ENCODE measurements around the gene ATG16L1. TPM values are rescaled to one million over a fixed set of nuclear protein-coding genes. Genes with fewer than 3 reads are reported as not detected.

The ATG16L1 gene
- total and polyA plus RNA-seq, 8 donors, result 7.6 to 71.9 (median 10.9) TPM

DNA sequence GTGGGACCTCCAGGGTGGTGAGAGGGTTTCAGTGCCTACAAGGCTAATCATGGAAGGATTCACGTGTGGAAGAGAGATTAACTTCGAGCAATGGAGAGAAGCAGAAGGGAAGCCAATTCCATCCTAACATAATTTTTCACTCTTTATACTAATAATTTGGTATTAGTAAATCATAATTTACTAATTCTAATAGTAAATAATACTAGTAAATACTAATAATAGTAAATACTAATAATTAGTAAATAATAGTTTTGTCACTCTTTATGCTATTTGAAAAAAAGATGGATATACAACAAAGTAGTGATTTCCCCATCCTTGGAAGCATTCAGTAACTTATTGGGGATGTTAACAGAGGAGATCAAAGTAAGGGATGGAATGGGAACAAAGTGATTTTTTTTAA is 49.8 kb downstream of the ATG16L1 start:
- no peak for DNase-seq
- Histone ChIP-seq H3K4me1 (no peaks in the 10 kb centered on the region), H3K27ac (no peak overlapping the region), H3K27me3 (no peaks in the 10 kb centered on the region), H3K4me3 (no peak overlapping the region), H3K36me3 (peaks cover 0 to 4% (median 1%) of the 10 kb centered on the region in 4 donors), H3K9me3 (no peaks in the 10 kb centered on the region)
- intact Hi-C loops (cut with DNase I; ENCODE audit: low total_unique reads), result no loop called here
- no peak for TF ChIP-seq POLR2A (IDR thresholded peaks at IDR 0.05)
- no peak for TF ChIP-seq EP300 (IDR thresholded peaks at IDR 0.05)
- TF ChIP-seq, protein P1, sequence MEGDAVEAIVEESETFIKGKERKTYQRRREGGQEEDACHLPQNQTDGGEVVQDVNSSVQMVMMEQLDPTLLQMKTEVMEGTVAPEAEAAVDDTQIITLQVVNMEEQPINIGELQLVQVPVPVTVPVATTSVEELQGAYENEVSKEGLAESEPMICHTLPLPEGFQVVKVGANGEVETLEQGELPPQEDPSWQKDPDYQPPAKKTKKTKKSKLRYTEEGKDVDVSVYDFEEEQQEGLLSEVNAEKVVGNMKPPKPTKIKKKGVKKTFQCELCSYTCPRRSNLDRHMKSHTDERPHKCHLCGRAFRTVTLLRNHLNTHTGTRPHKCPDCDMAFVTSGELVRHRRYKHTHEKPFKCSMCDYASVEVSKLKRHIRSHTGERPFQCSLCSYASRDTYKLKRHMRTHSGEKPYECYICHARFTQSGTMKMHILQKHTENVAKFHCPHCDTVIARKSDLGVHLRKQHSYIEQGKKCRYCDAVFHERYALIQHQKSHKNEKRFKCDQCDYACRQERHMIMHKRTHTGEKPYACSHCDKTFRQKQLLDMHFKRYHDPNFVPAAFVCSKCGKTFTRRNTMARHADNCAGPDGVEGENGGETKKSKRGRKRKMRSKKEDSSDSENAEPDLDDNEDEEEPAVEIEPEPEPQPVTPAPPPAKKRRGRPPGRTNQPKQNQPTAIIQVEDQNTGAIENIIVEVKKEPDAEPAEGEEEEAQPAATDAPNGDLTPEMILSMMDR (IDR thresholded peaks at IDR 0.05), result no peak
- TF ChIP-seq POLR2AphosphoS5 (IDR thresholded peaks at IDR 0.05), result no peak
- WGBS, 5 donors, result 83 to 91% (median 86%) methylated on average over 2 of the region's 2 CpGs

DNA sequence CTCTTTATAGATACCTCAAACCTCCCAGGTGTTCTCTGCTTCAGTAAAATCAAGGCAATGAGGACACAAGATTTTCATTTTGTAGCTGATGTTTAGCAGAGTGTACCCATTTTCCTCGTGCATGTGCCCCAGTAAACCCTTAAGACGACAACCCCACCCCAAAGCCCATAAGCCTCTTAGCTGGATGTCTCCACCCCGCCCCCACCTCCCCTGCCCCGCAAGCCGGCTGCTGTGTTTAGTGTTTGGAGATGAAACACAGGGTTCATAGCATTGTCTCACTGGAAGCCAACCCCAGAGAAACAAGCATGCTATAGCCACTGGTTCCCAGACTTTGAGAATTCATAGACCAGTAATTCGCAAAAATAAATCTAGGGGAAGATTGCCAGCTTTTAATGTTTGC is 50.3 kb downstream of the ATG16L1 start:
- no peaks in the 10 kb centered on the region for H3K36me3 ChIP-seq
- no peaks in the 10 kb centered on the region for H3K27me3 ChIP-seq
- no peaks in the 10 kb centered on the region for H3K9me3 ChIP-seq
- H3K4me3 ChIP-seq, result no peak overlapping the region
- intact Hi-C loops (cut with DNase I; ENCODE audit: low total_unique reads), result no loop called here
- no peak for DNase-seq
- TF ChIP-seq, protein P1 (IDR thresholded peaks at IDR 0.05), result no peak
- TF ChIP-seq POLR2A (IDR thresholded peaks at IDR 0.05), result no peak
- no peak for TF ChIP-seq EP300 (IDR thresholded peaks at IDR 0.05)
- no peak for TF ChIP-seq POLR2AphosphoS5 (IDR thresholded peaks at IDR 0.05)
- 46 to 56% (median 52%) methylated on average over 6 of the region's 6 CpGs for WGBS, 5 donors
- no peaks in the 10 kb centered on the region for H3K4me1 ChIP-seq
- no peak overlapping the region for H3K27ac ChIP-seq

DNA sequence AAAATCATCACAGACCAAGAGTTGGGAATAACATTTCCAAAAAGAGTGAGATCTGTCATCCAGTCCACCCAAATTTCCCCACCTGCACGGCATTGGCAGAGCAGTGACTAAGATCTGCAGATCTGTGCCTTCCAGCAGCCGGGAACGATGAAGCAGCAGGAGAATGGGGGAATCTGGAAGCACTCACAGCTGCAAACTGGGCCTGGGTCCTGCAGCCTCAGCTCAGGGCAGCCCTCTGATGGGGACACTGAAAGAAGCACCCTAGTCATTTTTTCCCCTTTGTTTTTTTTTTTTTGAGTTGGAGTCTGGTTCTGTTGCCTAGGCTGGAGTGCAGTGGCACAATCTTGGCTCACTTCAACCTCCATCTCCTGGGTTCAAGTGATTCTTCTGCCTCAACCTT is 51.8 kb downstream of the ATG16L1 start:
- Histone ChIP-seq H3K9me3 (no peaks in the 10 kb centered on the region), H3K36me3 (no peaks in the 10 kb centered on the region), H3K4me3 (no peak overlapping the region), H3K27me3 (no peaks in the 10 kb centered on the region), H3K4me1 (no peaks in the 10 kb centered on the region), H3K27ac (no peak overlapping the region)
- 84 to 96% (median 94%) methylated on average over 3 of the region's 3 CpGs for WGBS, 5 donors
- intact Hi-C loops (cut with DNase I; ENCODE audit: low total_unique reads), result no loop called here
- TF ChIP-seq, protein P1 (IDR thresholded peaks at IDR 0.05), result no peak
- no peak for TF ChIP-seq EP300 (IDR thresholded peaks at IDR 0.05)
- TF ChIP-seq POLR2A (IDR thresholded peaks at IDR 0.05), result no peak
- TF ChIP-seq POLR2AphosphoS5 (IDR thresholded peaks at IDR 0.05), result no peak
- DNase-seq, result no peak

DNA sequence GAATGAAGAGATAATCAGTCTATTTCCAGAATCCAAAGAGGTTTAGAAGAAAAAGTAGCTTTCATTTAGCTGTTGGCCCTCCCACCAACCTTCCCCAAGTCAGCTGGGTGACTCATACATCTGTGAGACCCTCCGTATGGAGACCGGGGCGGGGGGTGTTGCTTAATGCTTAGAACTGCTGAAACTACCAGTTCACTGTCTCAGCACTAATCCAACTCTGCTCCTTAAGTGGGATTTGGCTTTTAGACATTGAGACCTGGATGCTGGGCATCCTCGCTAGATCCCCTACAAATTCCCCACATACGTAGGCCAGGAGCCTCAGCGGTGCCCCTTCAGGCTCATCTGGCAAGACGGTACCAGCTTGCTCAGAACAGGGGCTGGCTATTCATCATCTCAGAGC is 56.1 kb downstream of the ATG16L1 start, which contains the start of gene SAG:
Gene SAG, plus strand, starts transcription at position 252 of the 400 bp plus-strand sequence. CDS start 1,374 bp downstream, outside the sequence.
- Histone ChIP-seq H3K9me3 (no peaks in the 10 kb centered on the region), H3K27ac (no peak within 1 kb of the TSS), H3K36me3 (no peaks in the 10 kb centered on the region), H3K4me1 (no peaks in the 10 kb centered on the region), H3K27me3 (no peaks in the 10 kb centered on the region), H3K4me3 (no peak within 1 kb of the TSS)
- no peak for TF ChIP-seq POLR2A (IDR thresholded peaks at IDR 0.05)
- TF ChIP-seq, protein P1 (IDR thresholded peaks at IDR 0.05), result no peak
- 76 to 85% (median 79%) methylated on average over 7 of the region's 7 CpGs for WGBS, 5 donors
- intact Hi-C loops (cut with DNase I; ENCODE audit: low total_unique reads), result no loop called here
- peak in 1 of 2 donors; percentile 12 for DNase-seq
